HEK293 (cell line): ENCODE measurements around the gene SGPL1.

Source experiments
- CTCF ChIA-PET: fragments of 350-600 bp; formaldehyde crosslinking; extraction: SDS; loops from one replicate; lab custom pipeline; 2021; ENCODE audit warnings: antibody characterized with exemption; lab: Yijun Ruan, JAX
- POLR2A ChIA-PET: fragments of 300-600 bp; formaldehyde crosslinking; extraction: SDS; loops from one replicate; lab custom pipeline; 2020; ENCODE audit warnings: antibody characterized with exemption, inconsistent platforms; lab: Yijun Ruan, JAX
- H3K27ac ChIP-seq: fragments of 200-500 bp; sonication (Bioruptor generic); 2 replicates; pipeline ENCODE4 v1.5.1; 2014; ENCODE audit warnings: low read depth, low read length, control low read depth, inconsistent platforms; ENCODE audit errors: extremely low read depth
- H3K36me3 ChIP-seq, 2 experiments: fragments of 200-500 bp in 1 of 2; sonication (Bioruptor generic) in 1 of 2; 1 replicate in 1 of 2; 2 replicates in 1 of 2; pipeline ENCODE4 v1.5.1; 2014 to 2017; ENCODE audit warnings: inconsistent platforms in 2 of 2, low read length in 2 of 2; ENCODE audit not compliant: control insufficient read depth in 2 of 2, insufficient read depth in 1 of 2
- H3K4me1 ChIP-seq: fragments of 200-500 bp; sonication (Bioruptor generic); 2 replicates; pipeline ENCODE4 v1.5.1; 2014; ENCODE audit warnings: mild to moderate bottlenecking, low read length, inconsistent platforms; ENCODE audit not compliant: control insufficient read depth, insufficient read depth
- H3K4me3 ChIP-seq: 2 replicates; pipeline ENCODE4 v1.5.1; 2011; ENCODE audit warnings: low read depth, mild to moderate bottlenecking, control low read depth, low read length, moderate library complexity
- H3K9me3 ChIP-seq: fragments of 200-500 bp; sonication (Bioruptor generic); 2 replicates; pipeline ENCODE4 v1.5.1; 2014; ENCODE audit warnings: low read depth, low read length, inconsistent platforms; ENCODE audit not compliant: control insufficient read depth, insufficient read depth
- CTCF ChIP-seq: fragments of 450-650 bp; formaldehyde crosslinking; IDR thresholded peaks from 2 replicates; pipeline ENCODE4 v1.5.1; 2016; ENCODE audit warnings: missing biosample characterization, missing genetic modification characterization
- HOXC10 ChIP-seq: sonication (generic); formaldehyde crosslinking; IDR thresholded peaks from 2 replicates; pipeline ENCODE4 v1.8.1; 2023; ENCODE audit warnings: mild to moderate bottlenecking, missing genetic modification reagents
- KLF7 ChIP-seq: fragments of 450-650 bp; formaldehyde crosslinking; IDR thresholded peaks from 2 replicates; pipeline ENCODE4 v1.5.1; 2016; ENCODE audit warnings: missing biosample characterization, missing genetic modification characterization, borderline replicate concordance
- KLF9 ChIP-seq: fragments of 450-650 bp; formaldehyde crosslinking; IDR thresholded peaks from 2 replicates; pipeline ENCODE4 v1.5.1; 2016; ENCODE audit warnings: missing biosample characterization, missing genetic modification characterization, low read depth
- OVOL3 ChIP-seq: fragments of 450-650 bp; formaldehyde crosslinking; IDR thresholded peaks from 2 replicates; pipeline ENCODE4 v1.5.1; 2016; ENCODE audit warnings: missing biosample characterization, missing genetic modification characterization
- RBAK ChIP-seq: fragments of 450-650 bp; formaldehyde crosslinking; IDR thresholded peaks from 2 replicates; pipeline ENCODE4 v1.5.1; 2016; ENCODE audit warnings: missing biosample characterization, missing genetic modification characterization
- ZBTB17 ChIP-seq: fragments of 450-650 bp; formaldehyde crosslinking; IDR thresholded peaks from 2 replicates; pipeline ENCODE4 v1.5.1; 2016; ENCODE audit warnings: missing biosample characterization, missing genetic modification characterization
- ZBTB8A ChIP-seq: fragments of 450-650 bp; formaldehyde crosslinking; IDR thresholded peaks from 2 replicates; pipeline ENCODE4 v1.5.1; 2016; ENCODE audit warnings: missing biosample characterization, missing genetic modification characterization
- ZFP69B ChIP-seq: fragments of 450-650 bp; formaldehyde crosslinking; IDR thresholded peaks from 2 replicates; pipeline ENCODE4 v1.5.1; 2016; ENCODE audit warnings: missing biosample characterization, missing genetic modification characterization
- ZNF121 ChIP-seq: fragments of 450-650 bp; formaldehyde crosslinking; IDR thresholded peaks from 2 replicates; pipeline ENCODE4 v1.5.1; 2016; ENCODE audit warnings: missing biosample characterization, missing genetic modification characterization
- ZNF214 ChIP-seq: fragments of 450-650 bp; formaldehyde crosslinking; IDR thresholded peaks from 2 replicates; pipeline ENCODE4 v1.5.1; 2017; ENCODE audit warnings: missing biosample characterization, mild to moderate bottlenecking, missing genetic modification characterization, borderline replicate concordance
- ZNF404 ChIP-seq: fragments of 450-650 bp; formaldehyde crosslinking; IDR thresholded peaks from 2 replicates; pipeline ENCODE4 v1.5.1; 2017; ENCODE audit warnings: missing biosample characterization, missing genetic modification characterization
- ZNF423 ChIP-seq: fragments of 450-650 bp; formaldehyde crosslinking; IDR thresholded peaks from 2 replicates; pipeline ENCODE4 v1.5.1; 2016; ENCODE audit warnings: missing biosample characterization, missing genetic modification characterization
- ZNF473 ChIP-seq: fragments of 450-650 bp; formaldehyde crosslinking; IDR thresholded peaks from 2 replicates; pipeline ENCODE4 v1.5.1; 2017; ENCODE audit warnings: missing biosample characterization, missing genetic modification characterization
- ZNF518A ChIP-seq: fragments of 450-650 bp; formaldehyde crosslinking; conservative IDR thresholded peaks from 2 replicates; pipeline ENCODE4 v1.5.1; 2016; ENCODE audit warnings: low read depth, missing biosample characterization, missing genetic modification characterization
- ZNF621 ChIP-seq: fragments of 450-650 bp; formaldehyde crosslinking; IDR thresholded peaks from 2 replicates; pipeline ENCODE4 v1.5.1; 2017; ENCODE audit warnings: missing biosample characterization, missing genetic modification characterization
- ZNF623 ChIP-seq: fragments of 450-650 bp; formaldehyde crosslinking; IDR thresholded peaks from 2 replicates; pipeline ENCODE4 v1.5.1; 2016; ENCODE audit warnings: missing biosample characterization, missing genetic modification characterization
- ZNF624 ChIP-seq: fragments of 450-650 bp; formaldehyde crosslinking; IDR thresholded peaks from 2 replicates; pipeline ENCODE4 v1.5.1; 2017; ENCODE audit warnings: missing biosample characterization, missing genetic modification characterization
- ZNF626 ChIP-seq: fragments of 450-650 bp; sonication (Bioruptor Pico); formaldehyde crosslinking; IDR thresholded peaks from 2 replicates; pipeline ENCODE4 v1.5.1; 2018; ENCODE audit warnings: missing biosample characterization, missing genetic modification characterization, inconsistent platforms
- ZNF707 ChIP-seq: fragments of 450-650 bp; formaldehyde crosslinking; IDR thresholded peaks from 2 replicates; pipeline ENCODE4 v1.5.1; 2016; ENCODE audit warnings: missing biosample characterization, missing genetic modification characterization
- ZNF777 ChIP-seq: fragments of 450-650 bp; formaldehyde crosslinking; IDR thresholded peaks from 2 replicates; pipeline ENCODE4 v1.5.1; 2017; ENCODE audit warnings: missing biosample characterization, missing genetic modification characterization, borderline replicate concordance

The SGPL1 gene

GRCh38 chr10:70771311-70772194 lies 44.2 kb upstream of the SGPL1 start:
- Histone ChIP-seq H3K27ac (no peak overlapping the region), H3K9me3 (no peaks in the 10 kb centered on the region), H3K4me1 (no peaks in the 10 kb centered on the region), H3K36me3 (no peaks in the 10 kb centered on the region), H3K4me3 (no peak overlapping the region)
- TF ChIP-seq OVOL3 (tag by site-specific recombination) (no peak), ZNF214 (tag by site-specific recombination) (no peak), KLF7 (tag by site-specific recombination) (no peak)
- CTCF ChIA-PET, result no interaction called here
- POLR2A ChIA-PET, result interaction anchor here (1.5 kb wide), 1 partner anchor 110 kb away, joined by 3 read pairs; no protein-coding TSS in a partner anchor

- POLR2A ChIA-PET, result no interaction called here
- Histone ChIP-seq H3K36me3 (no peaks in the 10 kb centered on the region), H3K9me3 (no peaks in the 10 kb centered on the region), H3K4me1 (no peaks in the 10 kb centered on the region), H3K27ac (no peak overlapping the region), H3K4me3 (no peak overlapping the region)
- CTCF ChIA-PET, result interaction anchor here (0.6 to 1.0 kb wide), 2 partner anchors 12 to 654 kb away, joined by 3 read pairs; no protein-coding TSS in a partner anchor
- no peak for TF ChIP-seq ZNF707
- TF ChIP-seq ZBTB8A (tag by site-specific recombination), result no peak
- TF ChIP-seq ZFP69B (tag by site-specific recombination), result no peak
- TF ChIP-seq ZNF624 (tag by site-specific recombination), result no peak
- no peak for TF ChIP-seq CTCF
- no peak for TF ChIP-seq ZNF777
- TF ChIP-seq KLF9 (tag by site-specific recombination), result no peak
- TF ChIP-seq ZNF121, result no peak
- TF ChIP-seq ZNF404 (tag by site-specific recombination), result no peak
- TF ChIP-seq ZNF518A (tag by site-specific recombination), result no peak
- no peak for TF ChIP-seq ZNF423 (tag by site-specific recombination)
- no peak for TF ChIP-seq ZBTB17 (tag by site-specific recombination)
- no peak for TF ChIP-seq RBAK (tag by site-specific recombination)
- TF ChIP-seq ZNF623 (tag by site-specific recombination), result no peak
- no peak for TF ChIP-seq ZNF626 (tag by site-specific recombination)
- TF ChIP-seq HOXC10 (CRISPR knock-in tag), result no peak
- TF ChIP-seq ZNF621 (tag by site-specific recombination), result no peak
- no peak for TF ChIP-seq ZNF473 (tag by site-specific recombination)
These were observed 43.1 kb upstream of the SGPL1 start for GRCh38 chr10:70772627-70773026.
